ENCODE measurements around the gene CHD5.

The CHD5 gene

DNA sequence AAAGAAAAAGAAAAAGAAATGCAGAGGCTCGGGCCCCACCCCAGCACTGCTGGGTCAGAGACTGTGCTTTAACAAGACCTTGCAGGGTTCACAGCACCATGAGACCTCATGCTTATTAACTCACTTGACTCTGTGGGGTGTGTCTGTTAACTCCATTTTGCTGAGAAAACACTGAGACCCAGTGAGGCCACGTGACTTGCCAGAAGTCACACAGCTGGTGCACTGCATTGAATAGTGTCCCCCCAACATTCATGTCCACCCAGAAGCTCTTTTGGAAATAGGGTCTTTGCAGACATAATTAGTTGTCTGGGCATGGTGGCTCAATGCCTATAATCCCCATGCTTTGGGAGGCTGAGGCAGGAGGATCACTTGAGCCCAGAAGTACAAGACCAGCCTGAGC, 39.7 kb downstream of the CHD5 start:
- no peaks in the 10 kb centered on the region for H4K20me1 ChIP-seq (ENCODE audit: insufficient read depth, low read length)
- TF ChIP-seq, protein P1, sequence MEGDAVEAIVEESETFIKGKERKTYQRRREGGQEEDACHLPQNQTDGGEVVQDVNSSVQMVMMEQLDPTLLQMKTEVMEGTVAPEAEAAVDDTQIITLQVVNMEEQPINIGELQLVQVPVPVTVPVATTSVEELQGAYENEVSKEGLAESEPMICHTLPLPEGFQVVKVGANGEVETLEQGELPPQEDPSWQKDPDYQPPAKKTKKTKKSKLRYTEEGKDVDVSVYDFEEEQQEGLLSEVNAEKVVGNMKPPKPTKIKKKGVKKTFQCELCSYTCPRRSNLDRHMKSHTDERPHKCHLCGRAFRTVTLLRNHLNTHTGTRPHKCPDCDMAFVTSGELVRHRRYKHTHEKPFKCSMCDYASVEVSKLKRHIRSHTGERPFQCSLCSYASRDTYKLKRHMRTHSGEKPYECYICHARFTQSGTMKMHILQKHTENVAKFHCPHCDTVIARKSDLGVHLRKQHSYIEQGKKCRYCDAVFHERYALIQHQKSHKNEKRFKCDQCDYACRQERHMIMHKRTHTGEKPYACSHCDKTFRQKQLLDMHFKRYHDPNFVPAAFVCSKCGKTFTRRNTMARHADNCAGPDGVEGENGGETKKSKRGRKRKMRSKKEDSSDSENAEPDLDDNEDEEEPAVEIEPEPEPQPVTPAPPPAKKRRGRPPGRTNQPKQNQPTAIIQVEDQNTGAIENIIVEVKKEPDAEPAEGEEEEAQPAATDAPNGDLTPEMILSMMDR (IDR thresholded peaks at IDR 0.05; ENCODE audit: borderline replicate concordance, extremely low read depth, low read length, poor library complexity, severe bottlenecking), result no peak
- no peak for TF ChIP-seq EZH2 (IDR thresholded peaks at IDR 0.05; ENCODE audit: borderline replicate concordance, low read depth, low read length, severe bottlenecking)
- H3K27me3 ChIP-seq (ENCODE audit: insufficient read depth, low read length, poor library complexity), result no peaks in the 10 kb centered on the region
- no peak overlapping the region for H3K4me2 ChIP-seq (ENCODE audit: insufficient read depth, low read length)
- H3K4me1 ChIP-seq (ENCODE audit: insufficient read depth, low read length), result no peaks in the 10 kb centered on the region
- H3K27ac ChIP-seq (ENCODE audit: low read length), result no peak overlapping the region
- ATAC-seq (ENCODE audit: insufficient read depth, low read depth) (no peak), DNase-seq (no peak)
- no peaks in the 10 kb centered on the region for H3K36me3 ChIP-seq (ENCODE audit: insufficient read depth, low read length)
- no peaks in the 10 kb centered on the region for H3K79me2 ChIP-seq (ENCODE audit: insufficient read depth, low read length)
- H3K4me3 ChIP-seq (ENCODE audit: low read depth in 1 of 2, low read length in 2 of 2), result no peak overlapping the region
- no peaks in the 10 kb centered on the region for H3K9me3 ChIP-seq (ENCODE audit: insufficient read depth, low read length, severe bottlenecking)
- no peak overlapping the region for H3K9ac ChIP-seq (ENCODE audit: low read depth, low read length)
- no peak overlapping the region for H2AFZ ChIP-seq (ENCODE audit: low read depth, low read length)

DNA sequence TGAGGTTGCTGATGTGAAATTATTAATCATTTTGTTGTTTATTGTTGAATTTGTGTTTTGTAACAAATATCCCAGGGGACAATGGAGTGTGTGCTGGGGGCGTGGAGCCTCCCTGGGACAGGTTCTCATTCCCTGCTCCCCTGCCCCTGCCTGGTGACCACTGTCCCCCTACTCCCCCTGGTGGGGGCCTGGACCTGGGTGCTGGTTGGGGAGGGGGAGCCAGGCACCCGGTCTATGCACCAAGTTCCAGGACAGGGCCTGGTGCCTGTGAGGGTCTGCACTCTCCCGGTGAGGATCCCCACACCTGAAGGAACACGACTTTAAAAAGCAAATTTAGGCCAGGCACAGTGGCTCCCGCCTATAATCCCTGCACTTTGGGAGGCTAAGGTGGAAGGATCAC, 42.4 kb downstream of the CHD5 start:
- DNase-seq, result no peak
- no peak overlapping the region for H3K4me2 ChIP-seq (ENCODE audit: insufficient read depth, low read length)
- no peaks in the 10 kb centered on the region for H4K20me1 ChIP-seq (ENCODE audit: insufficient read depth, low read length)
- H3K79me2 ChIP-seq (ENCODE audit: insufficient read depth, low read length), result no peaks in the 10 kb centered on the region
- H3K36me3 ChIP-seq (ENCODE audit: insufficient read depth, low read length), result no peaks in the 10 kb centered on the region
- H2AFZ ChIP-seq (ENCODE audit: low read depth, low read length), result no peak overlapping the region
- TF ChIP-seq, protein P1 (IDR thresholded peaks at IDR 0.05; ENCODE audit: borderline replicate concordance, extremely low read depth, low read length, poor library complexity, severe bottlenecking), result peak; percentile 6
- no peak for TF ChIP-seq EZH2 (IDR thresholded peaks at IDR 0.05; ENCODE audit: borderline replicate concordance, low read depth, low read length, severe bottlenecking)
- no peak overlapping the region for H3K27ac ChIP-seq (ENCODE audit: low read length)
- no peak overlapping the region for H3K9ac ChIP-seq (ENCODE audit: low read depth, low read length)
- H3K4me3 ChIP-seq (ENCODE audit: low read depth in 1 of 2, low read length in 2 of 2), result no peak overlapping the region
- ATAC-seq (ENCODE audit: insufficient read depth, low read depth), result no peak
- H3K9me3 ChIP-seq (ENCODE audit: insufficient read depth, low read length, severe bottlenecking), result peaks cover 3% of the 10 kb centered on the region
- no peaks in the 10 kb centered on the region for H3K27me3 ChIP-seq (ENCODE audit: insufficient read depth, low read length, poor library complexity)
- H3K4me1 ChIP-seq (ENCODE audit: insufficient read depth, low read length), result no peaks in the 10 kb centered on the region

DNA sequence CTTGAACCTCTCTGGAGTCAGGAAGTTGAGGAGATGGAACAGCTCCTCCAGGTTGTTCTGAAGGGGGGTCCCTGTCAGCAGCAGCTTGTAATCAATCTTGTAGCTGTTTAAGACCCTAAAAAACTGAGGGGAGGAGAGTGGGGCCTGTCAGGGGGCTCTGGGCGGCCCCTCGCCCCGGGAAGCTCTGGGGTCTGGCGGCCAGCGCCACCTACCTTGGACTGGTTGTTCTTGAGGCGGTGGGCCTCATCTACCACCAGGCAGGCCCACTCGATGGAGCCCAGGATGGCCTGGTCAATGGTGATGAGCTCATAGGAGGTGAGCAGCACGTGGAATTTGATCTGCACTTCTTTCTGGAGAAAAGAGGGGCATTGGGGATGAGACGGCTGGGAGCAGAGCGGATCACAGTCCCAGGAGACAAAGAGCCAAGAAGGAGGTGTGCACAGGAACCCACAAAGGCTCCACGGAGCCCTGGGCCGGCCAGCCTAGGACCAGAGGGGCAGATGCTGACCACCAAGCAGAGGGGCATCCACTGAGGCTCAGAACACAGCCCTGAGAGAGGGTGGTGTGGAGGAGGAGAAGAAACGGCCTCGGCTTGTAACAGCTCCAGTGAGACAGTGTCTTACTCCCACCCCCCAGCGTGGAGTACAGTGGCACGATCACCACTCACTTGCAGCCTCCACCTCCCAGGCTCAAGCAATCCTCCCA, 43.5 kb downstream of the CHD5 start:
- Histone ChIP-seq H3K27me3 (ENCODE audit: insufficient read depth, low read length, poor library complexity) (no peaks in the 10 kb centered on the region), H2AFZ (ENCODE audit: low read depth, low read length) (no peak overlapping the region), H4K20me1 (ENCODE audit: insufficient read depth, low read length) (no peaks in the 10 kb centered on the region), H3K9ac (ENCODE audit: low read depth, low read length) (no peak overlapping the region), H3K36me3 (ENCODE audit: insufficient read depth, low read length) (no peaks in the 10 kb centered on the region), H3K4me2 (ENCODE audit: insufficient read depth, low read length) (no peak overlapping the region), H3K4me3 (ENCODE audit: low read depth in 1 of 2, low read length in 2 of 2) (no peak overlapping the region), H3K27ac (ENCODE audit: low read length) (no peak overlapping the region), H3K4me1 (ENCODE audit: insufficient read depth, low read length) (no peaks in the 10 kb centered on the region), H3K79me2 (ENCODE audit: insufficient read depth, low read length) (no peaks in the 10 kb centered on the region), H3K9me3 (ENCODE audit: insufficient read depth, low read length, severe bottlenecking) (peaks cover 11% of the 10 kb centered on the region)
- ATAC-seq (ENCODE audit: insufficient read depth, low read depth) (no peak), DNase-seq (no peak)
- no peak for TF ChIP-seq EZH2 (IDR thresholded peaks at IDR 0.05; ENCODE audit: borderline replicate concordance, low read depth, low read length, severe bottlenecking)
- TF ChIP-seq, protein P1 (IDR thresholded peaks at IDR 0.05; ENCODE audit: borderline replicate concordance, extremely low read depth, low read length, poor library complexity, severe bottlenecking), result no peak

Data from DND-41 (cell line).